ENCODE measurements around the gene TGFBR1. TPM values are rescaled to one million over a fixed set of nuclear protein-coding genes. Genes with fewer than 3 reads are reported as not detected.

Gene TGFBR1
- total RNA-seq, 1 experiment from 2014 or later: 31.8 TPM

- Mint-ChIP-seq H3K4me3 (ENCODE audit: unreplicated experiment) (no peak overlapping the region), H3K4me1 (ENCODE audit: low read depth, unreplicated experiment) (peaks cover 19% of the 10 kb centered on the region), H3K27me3 (ENCODE audit: insufficient read depth, unreplicated experiment) (no peaks in the 10 kb centered on the region), H3K27ac (ENCODE audit: unreplicated experiment) (no peak overlapping the region), H3K36me3 (ENCODE audit: insufficient read depth, unreplicated experiment) (no peaks in the 10 kb centered on the region), H3K9me3 (ENCODE audit: unreplicated experiment) (no peaks in the 10 kb centered on the region)
- Histone ChIP-seq H3K36me3 (ENCODE audit: control insufficient read depth, insufficient read depth, low read length) (no peaks in the 10 kb centered on the region), H3K4me3 (ENCODE audit: low read depth, low read length) (no peak overlapping the region), H3K9me3 (no peaks in the 10 kb centered on the region), H3K4me1 (peaks cover 11% of the 10 kb centered on the region), H3K27me3 (replicated peaks; ENCODE audit: control insufficient read depth, insufficient read depth, low read length) (no peaks in the 10 kb centered on the region)
- no TSS peak for BruUV-seq (replicated peaks)
- intact Hi-C loops (cut with micrococcal nuclease; ENCODE audit: unreplicated experiment): no loop called here
- DNase-seq: no peak
- ChIA-PET POLR2A (no interaction called here), CTCF (no interaction called here)
- TF ChIP-seq CTCF (IDR thresholded peaks at IDR 0.05; ENCODE audit: insufficient read depth in 1 of 2, low read depth in 1 of 2, low read length in 1 of 2, severe bottlenecking in 1 of 2, unreplicated experiment in 1 of 2): no peak
These were observed 74.3 kb downstream of the TGFBR1 start for GRCh38 chr9:99178912-99179872.

- no peaks in the 10 kb centered on the region for H3K9me3 Mint-ChIP-seq (ENCODE audit: unreplicated experiment)
- intact Hi-C loops (cut with micrococcal nuclease; ENCODE audit: unreplicated experiment): loop anchor here (5.0 to 10.0 kb wide), 5 partner anchors 42 to 1415 kb away; partner anchors contain the start of genes ALG2, NR4A3 and SEC61B
- H3K4me3 Mint-ChIP-seq (ENCODE audit: unreplicated experiment): no peak overlapping the region
- BruUV-seq (replicated peaks): no TSS peak
- Histone ChIP-seq H3K4me3 (ENCODE audit: low read depth, low read length) (no peak overlapping the region), H3K9me3 (no peaks in the 10 kb centered on the region), H3K36me3 (ENCODE audit: control insufficient read depth, insufficient read depth, low read length) (no peaks in the 10 kb centered on the region), H3K4me1 (peaks cover 11% of the 10 kb centered on the region), H3K27me3 (replicated peaks; ENCODE audit: control insufficient read depth, insufficient read depth, low read length) (no peaks in the 10 kb centered on the region)
- H3K4me1 Mint-ChIP-seq (ENCODE audit: low read depth, unreplicated experiment): peaks cover 19% of the 10 kb centered on the region
- no peaks in the 10 kb centered on the region for H3K36me3 Mint-ChIP-seq (ENCODE audit: insufficient read depth, unreplicated experiment)
- no peak overlapping the region for H3K27ac Mint-ChIP-seq (ENCODE audit: unreplicated experiment)
- CTCF ChIA-PET: no interaction called here
- no peaks in the 10 kb centered on the region for H3K27me3 Mint-ChIP-seq (ENCODE audit: insufficient read depth, unreplicated experiment)
- no peak for TF ChIP-seq CTCF (IDR thresholded peaks at IDR 0.05; ENCODE audit: insufficient read depth in 1 of 2, low read depth in 1 of 2, low read length in 1 of 2, severe bottlenecking in 1 of 2, unreplicated experiment in 1 of 2)
- no peak for DNase-seq
- POLR2A ChIA-PET: no interaction called here
These were observed 75.3 kb downstream of the TGFBR1 start for GRCh38 chr9:99180199-99180598.

DNA sequence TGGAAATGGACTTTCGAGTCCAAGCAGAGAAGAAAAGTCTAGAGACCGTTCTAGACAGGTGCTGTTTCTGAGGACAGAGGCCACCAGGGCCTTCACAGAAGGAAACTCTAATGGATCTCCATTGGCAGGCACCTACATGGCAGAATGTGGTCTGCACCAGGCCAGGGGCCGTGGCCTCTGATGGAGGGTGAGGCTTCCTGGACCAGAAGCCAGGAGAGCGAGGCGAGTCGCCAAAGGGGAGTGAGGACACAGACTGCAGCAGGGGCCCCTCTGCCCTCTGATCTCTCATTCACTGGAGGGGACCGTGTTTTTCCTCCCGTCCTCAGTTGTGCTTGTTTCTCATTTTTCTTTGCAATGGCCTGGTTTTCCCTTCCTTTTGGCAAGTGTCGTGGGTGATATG lies 75.7 kb downstream of the TGFBR1 start:
- ChIA-PET POLR2A (no interaction called here), CTCF (no interaction called here)
- no TSS peak for BruUV-seq (replicated peaks)
- TF ChIP-seq CTCF (IDR thresholded peaks at IDR 0.05; ENCODE audit: insufficient read depth in 1 of 2, low read depth in 1 of 2, low read length in 1 of 2, severe bottlenecking in 1 of 2, unreplicated experiment in 1 of 2): no peak
- Mint-ChIP-seq H3K4me1 (ENCODE audit: low read depth, unreplicated experiment) (peaks cover 19% of the 10 kb centered on the region), H3K27me3 (ENCODE audit: insufficient read depth, unreplicated experiment) (no peaks in the 10 kb centered on the region), H3K9me3 (ENCODE audit: unreplicated experiment) (no peaks in the 10 kb centered on the region), H3K27ac (ENCODE audit: unreplicated experiment) (no peak overlapping the region), H3K36me3 (ENCODE audit: insufficient read depth, unreplicated experiment) (no peaks in the 10 kb centered on the region), H3K4me3 (ENCODE audit: unreplicated experiment) (no peak overlapping the region)
- no peak for DNase-seq
- no peaks in the 10 kb centered on the region for H3K9me3 ChIP-seq
- intact Hi-C loops (cut with micrococcal nuclease; ENCODE audit: unreplicated experiment): loop anchor here (5.0 to 10.0 kb wide), 5 partner anchors 42 to 1414 kb away; partner anchors contain the start of genes ALG2, NR4A3 and SEC61B
- H3K4me3 ChIP-seq (ENCODE audit: low read depth, low read length): no peak overlapping the region
- H3K27me3 ChIP-seq (replicated peaks; ENCODE audit: control insufficient read depth, insufficient read depth, low read length): no peaks in the 10 kb centered on the region
- no peaks in the 10 kb centered on the region for H3K36me3 ChIP-seq (ENCODE audit: control insufficient read depth, insufficient read depth, low read length)
- H3K4me1 ChIP-seq: peaks cover 11% of the 10 kb centered on the region
